Measurements from ENCODE around the gene RPL31. TPM values are rescaled to one million over a fixed set of nuclear protein-coding genes. Genes with fewer than 3 reads are reported as not detected.

RPL31 gene
- total and polyA plus RNA-seq, 2 donors (not counting 1 experiment from before 2014, with no cell fraction given) = 1,767 to 2,170 TPM

GRCh38 chr2:101023327-101024107 lies 21.4 kb downstream of the RPL31 start:
- no peak overlapping the region for H3K9ac ChIP-seq (ENCODE audit: low read length)
- H3K4me1 ChIP-seq (ENCODE audit: control insufficient read depth in 2 of 2, insufficient read depth in 2 of 2, low read length in 2 of 2) = no peaks in the 10 kb centered on the region
- no peak overlapping the region for H3K4me3 ChIP-seq (ENCODE audit: control extremely low read depth in 1 of 5, extremely low read depth in 1 of 5, insufficient read depth in 1 of 5, low read depth in 2 of 5, low read length in 4 of 5)
- no peak for ATAC-seq (ENCODE audit: low read depth)
- H2AFZ ChIP-seq (ENCODE audit: insufficient read depth, low read depth, low read length, poor library complexity, severe bottlenecking) = no peak overlapping the region
- Mint-ChIP-seq H3K27me3 (no peaks in the 10 kb centered on the region), H3K9me3 (ENCODE audit: insufficient read depth) (no peaks in the 10 kb centered on the region), H3K4me3 (no peak overlapping the region), H3K27ac (no peak overlapping the region), H3K4me1 (peaks cover 3% of the 10 kb centered on the region)
- H3K9me3 ChIP-seq (ENCODE audit: control extremely low read depth in 1 of 3, control insufficient read depth in 2 of 3, insufficient read depth in 1 of 3, low read length in 2 of 3) = no peaks in the 10 kb centered on the region
- intact Hi-C loops (cut with micrococcal nuclease) = no loop called here
- no peak overlapping the region for H3K27ac ChIP-seq (ENCODE audit: low read length in 2 of 2)
- peaks cover 0 to 8% of the 10 kb centered on the region in 2 experiments for H3K36me3 ChIP-seq (replicated peaks in 1 of 2; ENCODE audit: control extremely low read depth in 1 of 2, control insufficient read depth in 1 of 2, extremely low read depth in 1 of 2, insufficient read depth in 2 of 2, low read length in 1 of 2)
- WGBS (ENCODE audit: insufficient coverage) = 100% methylated on average over 2 of the region's 6 CpGs
- no peaks in the 10 kb centered on the region for H4K20me1 ChIP-seq (ENCODE audit: control insufficient read depth, insufficient read depth, low read length, poor library complexity, severe bottlenecking)
- H3K27me3 ChIP-seq (replicated peaks in 1 of 4; ENCODE audit: control extremely low read depth in 1 of 4, control insufficient read depth in 3 of 4, insufficient read depth in 4 of 4, low read length in 3 of 4) = peaks cover 0 to 2% (median 0%) of the 10 kb centered on the region in 4 experiments
- H3K4me2 ChIP-seq (replicated peaks; ENCODE audit: low read depth, low read length, poor library complexity, severe bottlenecking) = no peak overlapping the region
- POLR2A ChIA-PET = no interaction called here
- H3K79me2 ChIP-seq (ENCODE audit: control insufficient read depth, insufficient read depth, low read length) = no peaks in the 10 kb centered on the region
- DNase-seq = no peak
- no peak for TF ChIP-seq CTCF (IDR thresholded peaks at IDR 0.05)
- no peak for TF ChIP-seq EZH2 (IDR thresholded peaks at IDR 0.05; ENCODE audit: borderline replicate concordance, insufficient read depth, low read depth, low read length, poor library complexity, severe bottlenecking)
- CTCF ChIA-PET = interaction anchor here (0.7 kb wide), 1 partner anchor 11 kb away, joined by 3 read pairs; no protein-coding TSS in a partner anchor

GRCh38 chr2:101025561-101025960 lies 23.5 kb downstream of the RPL31 start:
- Mint-ChIP-seq H3K27me3 (no peaks in the 10 kb centered on the region), H3K4me3 (no peak overlapping the region), H3K27ac (no peak overlapping the region), H3K9me3 (ENCODE audit: insufficient read depth) (no peaks in the 10 kb centered on the region), H3K4me1 (peaks cover 3% of the 10 kb centered on the region)
- peaks cover 0 to 3% (median 0%) of the 10 kb centered on the region in 4 experiments for H3K27me3 ChIP-seq (replicated peaks in 1 of 4; ENCODE audit: control extremely low read depth in 1 of 4, control insufficient read depth in 3 of 4, insufficient read depth in 4 of 4, low read length in 3 of 4)
- H3K4me2 ChIP-seq (replicated peaks; ENCODE audit: low read depth, low read length, poor library complexity, severe bottlenecking) = no peak overlapping the region
- CTCF ChIA-PET = interaction anchor here (1.3 kb wide), 1 partner anchor 13 kb away, joined by 3 read pairs; no protein-coding TSS in a partner anchor
- no peaks in the 10 kb centered on the region for H3K79me2 ChIP-seq (ENCODE audit: control insufficient read depth, insufficient read depth, low read length)
- H4K20me1 ChIP-seq (ENCODE audit: control insufficient read depth, insufficient read depth, low read length, poor library complexity, severe bottlenecking) = no peaks in the 10 kb centered on the region
- H3K36me3 ChIP-seq (replicated peaks in 1 of 2; ENCODE audit: control extremely low read depth in 1 of 2, control insufficient read depth in 1 of 2, extremely low read depth in 1 of 2, insufficient read depth in 2 of 2, low read length in 1 of 2) = peaks cover 0 to 2% of the 10 kb centered on the region in 2 experiments
- no peak overlapping the region for H3K9ac ChIP-seq (ENCODE audit: low read length)
- intact Hi-C loops (cut with micrococcal nuclease) = no loop called here
- DNase-seq (no peak), ATAC-seq (ENCODE audit: low read depth) (no peak)
- 100% methylated on average over 1 of the region's 6 CpGs for WGBS (ENCODE audit: insufficient coverage)
- H2AFZ ChIP-seq (ENCODE audit: insufficient read depth, low read depth, low read length, poor library complexity, severe bottlenecking) = no peak overlapping the region
- POLR2A ChIA-PET = no interaction called here
- H3K4me3 ChIP-seq (ENCODE audit: control extremely low read depth in 1 of 5, extremely low read depth in 1 of 5, insufficient read depth in 1 of 5, low read depth in 2 of 5, low read length in 4 of 5) = no peak overlapping the region
- no peak for TF ChIP-seq CTCF (IDR thresholded peaks at IDR 0.05)
- no peaks in the 10 kb centered on the region for H3K4me1 ChIP-seq (ENCODE audit: control insufficient read depth in 2 of 2, insufficient read depth in 2 of 2, low read length in 2 of 2)
- no peak overlapping the region for H3K27ac ChIP-seq (ENCODE audit: low read length in 2 of 2)
- peaks cover 0 to 3% (median 0%) of the 10 kb centered on the region in 3 donors for H3K9me3 ChIP-seq (ENCODE audit: control extremely low read depth in 1 of 3, control insufficient read depth in 2 of 3, insufficient read depth in 1 of 3, low read length in 2 of 3)
